HG03571 (cell line): ENCODE measurements around the gene EPB41L2.
A peak's percentile ranks its signal among the peaks of the same experiment; 100 is the strongest.
"Not testable (repeated sequence)": the region's sequence is repeated elsewhere in the genome, so short reads cannot be mapped to it uniquely, and the experiment has no call there.

Experiments used
- ATAC-seq: cut with Tn5 transposase; IDR thresholded peaks from one replicate; pipeline ENCODE4 v1.9.1; 2021; ENCODE audit not compliant: unreplicated experiment

The EPB41L2 gene

GRCh38 chr6:130920969-130921368 is 142.1 kb downstream of the EPB41L2 start:
- no peak for ATAC-seq

DNA sequence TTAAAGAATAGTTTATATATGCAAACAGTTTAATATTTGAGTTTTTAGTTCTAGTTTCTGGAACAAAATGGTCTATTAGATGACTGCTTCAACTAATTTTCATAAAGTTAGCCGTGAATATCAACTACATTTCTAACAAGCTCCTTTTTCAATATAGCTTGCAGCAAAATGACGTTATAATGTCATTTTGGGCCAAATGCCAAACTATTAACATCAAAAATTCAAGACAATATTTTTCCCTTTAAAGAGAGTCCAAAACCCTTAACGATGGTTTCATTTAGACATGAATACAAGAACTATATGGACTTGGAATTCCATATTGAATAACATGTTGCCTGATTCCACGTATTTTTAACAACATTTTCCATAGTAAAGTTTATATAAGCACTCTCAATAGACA is 144.9 kb downstream of the EPB41L2 start:
- no peak for ATAC-seq

GRCh38 chr6:130915606-130916005 is 147.4 kb downstream of the EPB41L2 start:
- not testable (repeated sequence) for ATAC-seq

GRCh38 chr6:130913120-130913519 is 149.9 kb downstream of the EPB41L2 start:
- peak; percentile 63 for ATAC-seq

DNA sequence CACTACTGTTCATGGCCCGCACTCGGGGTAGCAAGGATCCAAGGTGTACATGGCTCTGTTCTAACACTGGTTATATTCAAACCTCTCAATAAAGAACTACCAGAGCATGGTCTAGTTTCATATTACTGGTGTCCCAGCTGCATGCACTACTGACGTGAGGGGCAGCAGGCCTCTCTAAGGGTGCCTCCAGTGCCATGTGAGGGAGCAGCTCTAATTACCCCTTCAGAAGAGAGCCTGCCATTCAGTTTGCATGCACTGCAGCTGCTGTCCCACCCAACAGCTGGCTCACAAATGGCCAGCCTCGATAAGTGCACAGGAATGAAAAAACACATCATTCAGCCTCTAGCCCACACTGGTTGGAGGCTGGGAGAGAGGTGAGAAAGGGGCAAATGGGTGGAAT is 150.6 kb downstream of the EPB41L2 start:
- no peak for ATAC-seq

GRCh38 chr6:130908958-130909357 is 154.1 kb downstream of the EPB41L2 start:
- no peak for ATAC-seq

- ATAC-seq = peak; percentile 51
Measured at GRCh38 chr6:130908188-130908587, 154.9 kb downstream of the EPB41L2 start.

DNA sequence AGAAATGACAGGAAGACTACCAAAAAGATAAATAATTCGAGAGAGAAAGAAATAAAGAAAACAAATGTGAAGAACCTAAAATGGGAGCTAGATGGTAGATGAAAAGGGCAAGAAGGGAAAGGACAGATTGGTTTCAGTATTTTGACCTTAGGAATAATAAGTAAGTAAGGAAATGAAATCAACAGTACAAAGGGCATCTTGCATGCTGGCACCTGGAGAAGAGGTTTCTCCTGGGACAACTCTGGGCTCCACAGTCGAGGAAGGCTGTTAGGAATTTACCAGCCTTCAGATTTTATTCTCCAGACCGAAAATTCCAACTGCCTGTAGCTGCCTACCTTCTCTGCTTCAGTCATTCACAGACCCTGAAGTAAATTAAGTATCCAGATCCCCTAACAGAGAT is 155.4 kb downstream of the EPB41L2 start:
- ATAC-seq = no peak

DNA sequence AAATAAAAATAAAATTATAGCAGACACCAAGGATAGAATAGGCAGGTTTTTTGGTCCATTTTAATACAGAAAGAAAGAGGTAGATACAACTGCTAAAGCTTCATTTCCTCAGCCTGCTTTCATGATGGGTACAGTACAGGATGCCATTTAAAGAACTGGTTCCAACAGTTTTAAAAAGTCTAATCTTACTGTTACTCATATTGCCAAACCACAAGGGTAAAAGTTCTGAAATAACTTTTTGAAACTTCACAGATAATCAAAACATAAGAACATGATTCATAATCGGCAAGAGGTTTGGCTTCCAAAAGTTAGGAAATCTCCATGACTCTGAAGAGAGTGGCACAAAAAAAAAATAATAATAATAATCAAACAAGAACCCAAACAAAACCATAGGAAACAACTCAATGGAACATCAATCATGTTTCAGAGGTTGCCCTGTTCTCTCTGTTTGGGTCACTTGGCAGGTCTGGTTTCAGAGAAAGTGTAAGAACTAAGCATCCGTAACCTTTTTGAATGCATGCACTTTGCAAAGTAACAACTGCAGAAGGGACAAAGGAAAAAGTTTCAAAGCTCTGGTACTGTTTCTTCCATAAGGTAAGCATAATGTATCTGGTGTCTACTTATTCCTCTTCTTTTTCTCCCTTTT is 156.2 kb downstream of the EPB41L2 start:
- no peak for ATAC-seq

DNA sequence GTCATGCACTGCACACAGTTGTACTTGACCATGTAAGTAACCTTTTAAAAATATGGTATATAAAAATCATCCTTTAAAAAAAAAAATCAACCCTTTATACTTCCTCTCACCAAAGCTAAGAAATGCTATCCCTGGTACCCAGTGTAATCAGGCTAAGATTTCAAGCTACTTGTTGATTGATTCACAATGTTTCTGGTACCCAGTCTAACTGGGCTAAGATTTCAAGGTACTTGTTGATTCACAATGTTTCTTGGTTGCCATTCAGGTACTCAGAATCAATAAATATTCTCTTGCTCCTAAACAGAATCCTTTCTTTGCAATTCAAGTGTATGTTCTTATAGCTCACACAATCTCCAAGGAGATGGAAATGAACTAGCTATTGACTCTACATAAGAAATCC is 159.4 kb downstream of the EPB41L2 start:
- no peak for ATAC-seq

DNA sequence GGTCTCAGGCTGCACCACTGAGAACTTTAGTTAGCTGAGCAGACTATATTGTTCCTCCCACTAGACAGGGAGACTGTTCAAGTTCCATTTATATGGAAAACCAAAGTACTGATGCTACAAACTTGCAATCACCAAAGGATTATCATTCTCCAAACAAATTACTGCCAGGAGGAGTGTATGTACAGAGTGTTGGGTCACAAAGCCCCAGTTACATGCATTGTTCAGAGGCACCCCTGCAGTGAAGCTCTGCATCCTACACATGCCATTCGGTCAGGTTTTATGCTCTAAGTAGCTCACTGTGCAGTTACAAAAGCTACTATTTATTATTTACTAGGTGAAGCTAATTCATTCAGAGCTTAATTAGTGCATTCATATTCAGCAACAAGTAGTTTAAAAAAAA is 160.0 kb downstream of the EPB41L2 start:
- no peak for ATAC-seq

- no peak for ATAC-seq
Measured at GRCh38 chr6:130900913-130901312, 162.1 kb downstream of the EPB41L2 start.

- ATAC-seq = no peak
Measured at GRCh38 chr6:130896249-130896648, 166.8 kb downstream of the EPB41L2 start.

DNA sequence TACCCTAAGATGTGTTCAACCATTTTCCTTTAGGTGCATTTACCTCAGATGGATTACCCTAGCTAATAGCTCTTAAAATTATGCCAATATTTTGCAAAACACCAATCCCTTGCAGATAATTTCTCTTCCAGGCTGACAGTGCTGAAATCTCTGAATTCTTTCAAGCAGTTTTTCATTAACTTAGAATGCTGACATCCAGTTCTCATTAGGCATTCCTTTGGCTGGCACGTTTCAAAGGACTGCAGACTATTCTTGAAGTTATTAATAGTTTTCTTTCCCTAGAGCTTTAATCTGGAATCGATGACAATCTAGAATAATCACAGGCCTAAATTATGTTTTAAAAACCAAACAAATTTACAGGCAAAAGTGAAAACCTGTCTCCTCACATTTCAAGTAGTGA is 167.5 kb downstream of the EPB41L2 start:
- no peak for ATAC-seq

DNA sequence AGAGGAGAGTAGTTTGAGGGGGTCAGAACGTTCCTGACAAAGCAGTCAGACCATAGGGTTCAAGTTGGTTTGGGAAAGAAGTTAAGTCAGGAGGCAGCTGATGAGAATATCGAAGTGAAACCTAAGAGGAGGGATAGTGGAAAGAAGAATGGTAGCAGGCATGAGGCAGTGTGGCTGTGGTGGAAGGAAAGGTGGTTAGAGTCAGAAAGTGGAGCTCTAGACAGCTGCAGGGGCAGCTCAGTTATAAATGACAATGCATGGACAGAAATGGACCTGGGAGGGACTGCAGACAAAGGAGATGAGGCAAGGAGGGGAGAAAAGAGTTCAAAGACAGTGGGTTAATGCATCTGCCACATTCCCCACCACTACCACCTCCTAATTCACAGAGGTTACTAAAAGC is 169.3 kb downstream of the EPB41L2 start:
- ATAC-seq = no peak

GRCh38 chr6:130893277-130893676 is 169.8 kb downstream of the EPB41L2 start:
- no peak for ATAC-seq

DNA sequence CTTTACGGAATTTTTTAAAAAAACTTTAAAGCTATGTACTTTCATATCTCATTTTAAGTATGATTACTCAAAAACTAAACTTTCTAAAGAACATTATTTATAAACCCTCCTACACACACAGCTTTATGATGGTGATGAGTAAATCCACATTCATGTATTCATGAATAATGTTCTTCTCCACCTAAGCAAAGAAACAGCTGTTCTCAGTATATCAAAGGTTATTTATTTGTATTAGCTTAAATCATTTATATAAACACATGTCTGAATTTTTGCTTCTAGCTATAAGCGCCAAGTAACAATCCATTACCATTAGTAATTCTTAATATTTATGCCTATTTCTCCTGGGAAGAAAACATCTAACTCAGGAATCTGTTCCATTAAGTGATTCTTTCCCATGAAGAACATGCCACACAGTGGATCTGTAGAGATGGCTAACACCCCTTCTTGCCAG is 172.5 kb downstream of the EPB41L2 start:
- ATAC-seq = no peak

GRCh38 chr6:130889423-130889822 is 173.6 kb downstream of the EPB41L2 start:
- no peak for ATAC-seq

GRCh38 chr6:130888246-130888645 is 174.8 kb downstream of the EPB41L2 start:
- no peak for ATAC-seq

DNA sequence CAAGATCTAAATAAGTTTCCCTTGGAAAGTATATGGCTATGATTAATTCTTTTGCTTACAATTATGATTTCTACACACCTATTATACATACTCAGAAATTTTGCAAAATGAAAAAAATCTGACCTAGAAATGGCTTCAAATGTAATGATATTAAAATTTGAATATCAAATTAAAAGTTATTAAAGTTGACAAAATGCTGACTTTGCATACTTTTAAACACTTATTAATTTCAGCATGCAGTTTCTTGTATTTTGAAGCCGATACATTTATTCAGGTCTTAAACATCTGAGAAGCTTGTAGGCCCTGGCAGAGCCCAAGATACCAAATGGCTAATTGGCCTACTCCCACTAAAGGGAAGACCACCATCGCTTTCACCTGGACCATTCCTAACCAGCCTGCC is 176.1 kb downstream of the EPB41L2 start:
- no peak for ATAC-seq

GRCh38 chr6:130885392-130886192 is 177.5 kb downstream of the EPB41L2 start:
- ATAC-seq = peak; percentile 78

DNA sequence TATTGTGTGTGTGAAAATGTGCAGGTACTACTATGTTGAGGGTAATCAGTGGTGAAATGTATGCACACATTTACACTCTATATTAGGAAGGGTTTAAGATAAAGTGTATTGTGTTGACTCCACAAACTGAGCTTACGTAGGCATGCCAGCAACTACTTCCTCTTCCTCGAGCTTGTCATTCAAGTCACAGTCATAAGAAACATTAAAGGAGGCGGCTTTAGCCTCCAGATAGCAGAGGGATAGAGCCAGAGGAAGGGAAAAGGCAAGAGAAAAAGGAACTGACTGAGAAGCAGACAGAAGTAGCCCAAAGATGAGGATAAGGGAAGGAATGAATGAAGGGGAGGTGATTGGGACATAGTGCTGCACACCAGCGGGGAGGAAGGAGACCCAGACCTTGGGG is 180.7 kb downstream of the EPB41L2 start:
- no peak for ATAC-seq

- ATAC-seq = no peak
Measured at GRCh38 chr6:130879826-130880225, 183.2 kb downstream of the EPB41L2 start.
